T-cell (primary cell): Measurements from ENCODE around the gene DHCR24. TPM values are rescaled to one million over a fixed set of nuclear protein-coding genes. Genes with fewer than 3 reads are reported as not detected.

Experiments used
- ATAC-seq, 4 experiments: fragments of 200-7000 bp in 3 of 4; fragments of 150-1000 bp in 1 of 4; cut with Tn5 transposase; replicated peaks in 1 of 4; 1 replicate in 3 of 4; 2 replicates in 1 of 4; pipeline ENCODE4 v1.10.0; 2021; ENCODE audit warnings: moderate library complexity in 3 of 4, mild to moderate bottlenecking in 2 of 4, moderate number of reproducible peaks in 1 of 4
- CTCF ChIA-PET, 2 donors: fragments of 300-600 bp; sonication (Branson Sonifier 250); formaldehyde crosslinking; loops; one replicate each; lab custom pipeline; 2022; ENCODE audit warnings: antibody characterized with exemption in 2 of 2; lab: Charles Lee
- POLR2A ChIA-PET, 2 donors: fragments of 300-600 bp; sonication (Branson Sonifier 250); formaldehyde crosslinking; loops; one replicate each; lab custom pipeline; 2022; ENCODE audit warnings: antibody characterized with exemption in 2 of 2; lab: Charles Lee
- DNase-seq, 35 experiments: peaks; one replicate each; pipeline versions ENCODE4 v3.0.0 to v3.0.0-alpha.2; 2013 to 2023
- H3K27ac ChIP-seq: one replicate; pipeline ENCODE4 v1.5.1; 2013; ENCODE audit warnings: low read length
- H3K27me3 ChIP-seq, 2 experiments: replicated peaks in 1 of 2; 1 replicate in 1 of 2; 2 replicates in 1 of 2; pipeline versions ENCODE4 v1.6.1 to v1.7.0; 2013; ENCODE audit warnings: low read length in 1 of 2, mixed read lengths in 1 of 2; ENCODE audit not compliant: control insufficient read depth in 2 of 2, insufficient read depth in 2 of 2; ENCODE audit errors: extremely low read depth in 1 of 2
- H3K36me3 ChIP-seq, 2 donors: 1 replicate in 1 of 2; 2 replicates in 1 of 2; pipeline versions ENCODE4 v1.6.1 to v1.7.0; 2013; ENCODE audit warnings: low read length in 1 of 2; ENCODE audit not compliant: control insufficient read depth in 2 of 2, insufficient read depth in 1 of 2; ENCODE audit errors: extremely low read depth in 1 of 2
- H3K4me1 ChIP-seq, 2 experiments: 1 replicate in 1 of 2; 2 replicates in 1 of 2; pipeline versions ENCODE4 v1.6.1 to v1.7.0; 2013; ENCODE audit warnings: low read length in 2 of 2, mixed read lengths in 1 of 2; ENCODE audit not compliant: insufficient read depth in 2 of 2, control insufficient read depth in 1 of 2; ENCODE audit errors: extremely low read depth in 1 of 2
- H3K4me3 ChIP-seq, 2 donors: 1 replicate in 1 of 2; 2 replicates in 1 of 2; pipeline versions ENCODE4 v1.5.1 to v1.7.0; 2013; ENCODE audit warnings: mild to moderate bottlenecking in 2 of 2, low read length in 1 of 2, moderate library complexity in 1 of 2; ENCODE audit not compliant: control insufficient read depth in 1 of 2; ENCODE audit errors: extremely low read depth in 1 of 2
- H3K9me3 ChIP-seq: 2 replicates; pipeline ENCODE4 v1.7.0; 2013
- H3K27ac Mint-ChIP-seq, 2 donors: one replicate each; pipeline ENCODE4 v1.8.0; 2020 to 2021; ENCODE audit warnings: mild to moderate bottlenecking in 2 of 2, mixed read lengths in 2 of 2
- H3K27me3 Mint-ChIP-seq, 2 donors: one replicate each; pipeline ENCODE4 v1.8.0; 2021 to 2022; ENCODE audit warnings: mixed read lengths in 2 of 2
- H3K36me3 Mint-ChIP-seq: one replicate; pipeline ENCODE4 v1.8.0; 2021; ENCODE audit warnings: mixed read lengths
- H3K4me1 Mint-ChIP-seq, 3 donors: one replicate each; pipeline ENCODE4 v1.8.0; 2020 to 2022; ENCODE audit warnings: mixed read lengths in 3 of 3, mild to moderate bottlenecking in 1 of 3
- H3K4me3 Mint-ChIP-seq, 3 donors: one replicate each; pipeline ENCODE4 v1.8.0; 2020 to 2022; ENCODE audit warnings: mild to moderate bottlenecking in 3 of 3, mixed read lengths in 3 of 3, moderate library complexity in 3 of 3
- H3K9me3 Mint-ChIP-seq, 3 donors: one replicate each; pipeline ENCODE4 v1.8.0; 2020 to 2022; ENCODE audit warnings: mixed read lengths in 3 of 3
- WGBS: methylation state at CpG from one replicate; pipeline ENCODE4 v1.1.5; 2013; ENCODE audit warnings: missing lambda C conversion rate; ENCODE audit not compliant: insufficient coverage; 5-methylcytosine and 5-hydroxymethylcytosine counted together
- total RNA-seq, 35 experiments: library from RNA in 6 of 35; stranded (reverse) in 6 of 35; fragments of 120-200 nt in 1 of 35; gene quantifications; one replicate each; pipeline versions ENCODE4 v1.2.1 to v1.2.4 and lab custom pipeline; 2013 to 2026

The DHCR24 gene
- total RNA-seq, 5 donors from 2014 or later (not counting 1 experiment from before 2014, with no cell fraction given) = 4.5 to 19.9 (median 10.7) TPM

- H3K9me3 Mint-ChIP-seq = no peaks in the 10 kb centered on the region
- peaks cover 4% of the 10 kb centered on the region for H3K36me3 Mint-ChIP-seq
- ChIA-PET CTCF (interaction anchor here (0.5 to 1.7 kb wide), 15 partner anchors 9 to 1608 kb away, joined by 3 to 9 read pairs (median 3); partner anchors contain the start of genes IFT25 (in 1 of the 2) and TTC4 (in 1 of the 2)), POLR2A (interaction anchor here in 1 of 2 donors (0.6 kb wide), 1 partner anchor 29 kb away, joined by 3 read pairs; no protein-coding TSS in a partner anchor)
- H3K27me3 Mint-ChIP-seq = no peaks in the 10 kb centered on the region
- no peaks in the 10 kb centered on the region for H3K27me3 ChIP-seq
- peaks cover 0 to 4% of the 10 kb centered on the region in 2 donors for H3K36me3 ChIP-seq
- DNase-seq = peak; percentile 38 to 78 (median 62)
- peak within 1 kb of the TSS; percentile 76 to 83 for H3K4me3 ChIP-seq
- peak within 1 kb of the TSS; percentile 92 to 95 (median 94) for H3K4me3 Mint-ChIP-seq
- peaks cover 7 to 62% of the 10 kb centered on the region in 2 experiments for H3K4me1 ChIP-seq
- peak within 1 kb of the TSS; percentile 92 to 95 for H3K27ac Mint-ChIP-seq
- no peaks in the 10 kb centered on the region for H3K9me3 ChIP-seq
- 2% methylated on average over 57 of the region's 58 CpGs for WGBS
- peaks cover 47 to 70% (median 58%) of the 10 kb centered on the region in 3 donors for H3K4me1 Mint-ChIP-seq
- H3K27ac ChIP-seq = peak within 1 kb of the TSS; percentile 49
- peak; percentile 89 to 92 (median 89) for ATAC-seq
Observed at GRCh38 chr1:54800899-54801759, 85.9 kb downstream of the DHCR24 start, which contains the start of gene TTC22. TTC22 (minus strand) TSS chr1:54801323; CDS start chr1:54801163, 160 bp downstream.

DNA sequence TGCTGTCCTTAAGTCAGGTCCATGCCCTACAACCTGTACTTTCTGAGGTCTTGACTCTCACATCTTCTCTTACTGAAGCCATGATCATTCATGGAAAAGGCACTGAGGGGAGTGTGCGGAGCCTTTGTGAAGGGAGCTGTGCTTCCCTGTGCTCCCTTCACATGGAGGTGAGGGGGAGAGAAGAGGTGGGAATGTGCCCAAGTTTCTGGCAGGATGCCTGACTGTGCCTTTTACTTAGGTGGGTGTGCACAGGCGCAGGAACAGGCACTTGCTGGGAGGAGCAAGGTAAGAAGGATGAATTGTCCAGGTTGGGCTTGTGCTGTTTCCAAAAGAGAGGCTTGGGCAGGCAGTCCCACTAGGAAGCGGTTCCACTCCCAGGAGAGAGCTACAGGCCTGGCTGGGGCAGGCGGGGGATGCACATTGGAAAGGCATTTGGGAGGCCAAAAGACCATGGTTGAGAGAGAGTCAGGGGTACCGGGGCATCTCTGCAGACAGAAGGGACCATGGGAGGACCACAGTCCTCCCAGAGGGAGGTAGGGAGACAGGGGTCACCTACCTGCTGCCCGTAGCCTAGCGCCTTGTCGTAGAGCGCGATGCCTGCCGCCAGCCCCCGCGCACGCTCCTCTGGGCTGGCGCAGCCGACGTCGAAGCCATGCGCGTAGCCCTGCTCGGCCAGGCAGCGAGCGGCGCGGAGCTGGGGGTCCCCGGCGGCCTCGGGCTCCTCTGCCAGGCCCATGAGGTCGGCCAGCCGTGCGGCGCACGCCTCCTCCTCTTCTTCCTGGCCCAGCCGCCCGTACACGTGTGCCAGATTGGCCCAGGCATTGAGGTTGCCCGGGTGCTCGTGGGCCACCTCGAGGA, 86.7 kb downstream of the DHCR24 start:
- H3K27me3 Mint-ChIP-seq = no peaks in the 10 kb centered on the region
- DNase-seq = no peak
- Histone ChIP-seq H3K4me3 (peak overlapping the region; percentile 76 to 83), H3K9me3 (no peaks in the 10 kb centered on the region), H3K36me3 (peaks cover 0 to 9% of the 10 kb centered on the region in 2 donors), H3K27me3 (no peaks in the 10 kb centered on the region), H3K4me1 (peaks cover 7 to 56% of the 10 kb centered on the region in 2 experiments), H3K27ac (peak overlapping the region; percentile 49)
- POLR2A ChIA-PET = interaction anchor here in 1 of 2 donors (0.7 kb wide), 1 partner anchor 1621 kb away, joined by 3 read pairs; no protein-coding TSS in a partner anchor
- H3K36me3 Mint-ChIP-seq = peaks cover 8% of the 10 kb centered on the region
- H3K9me3 Mint-ChIP-seq = no peaks in the 10 kb centered on the region
- WGBS = 59% methylated on average over 35 of the region's 39 CpGs
- H3K27ac Mint-ChIP-seq = peak overlapping the region; percentile 87 to 91
- peak overlapping the region; percentile 92 to 95 (median 94) for H3K4me3 Mint-ChIP-seq
- CTCF ChIA-PET = interaction anchor here (0.5 to 1.7 kb wide), 8 partner anchors 8 to 1607 kb away, joined by 3 to 9 read pairs (median 4); partner anchors contain the start of genes IFT25 (in 1 of the 2) and TTC4 (in 1 of the 2)
- ATAC-seq = no peak
- peaks cover 56 to 73% (median 62%) of the 10 kb centered on the region in 3 donors for H3K4me1 Mint-ChIP-seq

Other genes starting within 250 kb of the DHCR24 start
- gene MROH7, start 245.4 kb downstream of the DHCR24 start, total RNA-seq = under 1 TPM; 0.15 to 0.63 (median 0.25) TPM
- gene TTC4, start 171.3 kb downstream of the DHCR24 start, total RNA-seq = 10 to 100 TPM in 4 of 5 donors, 1 to 10 TPM in 1; 9.6 to 25.1 (median 22.2) TPM
- 1 to 10 TPM in 3 of 5 donors, under 1 TPM in 2; 0.68 to 6.6 (median 6.0) TPM for gene PARS2, start 122.7 kb downstream of the DHCR24 start, total RNA-seq
- 10 to 100 TPM in 4 of 5 donors, 1 to 10 TPM in 1; 8.4 to 21.0 (median 16.2) TPM for gene TTC22, start 85.9 kb downstream of the DHCR24 start, total RNA-seq
- not detected for gene TMEM61, start 93.4 kb upstream of the DHCR24 start, total RNA-seq
- gene BSND, start 111.7 kb upstream of the DHCR24 start, total RNA-seq = not detected
- under 1 TPM in 3 of 5 donors, not detected in 2; 0.30 to 0.38 (median 0.35) TPM for gene PCSK9, start 152.4 kb upstream of the DHCR24 start, total RNA-seq